HS-27A (cell line): Measurements from ENCODE around the gene PPP1R2B.
"Not testable (repeated sequence)": the region's sequence is repeated elsewhere in the genome, so short reads cannot be mapped to it uniquely, and the experiment has no call there.

Experiments used
- DNase-seq: peaks from one replicate; pipeline ENCODE4 v3.0.0-alpha.2; 2012; ENCODE audit warnings: low read depth, missing footprints

Gene PPP1R2B

GRCh38 chr5:156850206-156850751 is at the start of gene PPP1R2B:
Gene PPP1R2B, plus strand, starts transcription at chr5:156850295. Its CDS starts 268 bp downstream, at chr5:156850563.
- DNase-seq: no peak

GRCh38 chr5:156800929-156801328 is 49.2 kb upstream of the PPP1R2B start:
- DNase-seq: no peak

GRCh38 chr5:156802501-156802900 is 47.6 kb upstream of the PPP1R2B start:
- DNase-seq: no peak

- DNase-seq: no peak
Measured at GRCh38 chr5:156803404-156803803, 46.7 kb upstream of the PPP1R2B start.

DNA sequence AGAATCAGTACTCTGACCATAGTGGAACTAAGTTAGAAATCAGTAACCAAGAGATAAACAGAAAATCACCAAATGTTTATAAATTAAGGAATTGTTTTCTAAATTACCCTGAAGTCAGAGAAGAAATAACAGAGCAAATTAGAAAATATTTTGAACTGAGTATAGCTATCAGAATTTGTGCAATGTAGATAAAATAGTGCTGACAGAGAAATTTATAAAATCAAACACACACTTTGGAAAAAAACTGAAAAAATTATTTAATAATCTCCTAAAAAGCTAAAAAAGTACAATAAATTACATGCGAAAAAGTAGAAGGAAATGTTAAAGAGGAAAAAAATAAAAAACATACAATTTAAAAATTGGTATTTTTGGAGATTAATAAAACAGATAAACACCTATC is 37.1 kb upstream of the PPP1R2B start:
- DNase-seq: no peak

DNA sequence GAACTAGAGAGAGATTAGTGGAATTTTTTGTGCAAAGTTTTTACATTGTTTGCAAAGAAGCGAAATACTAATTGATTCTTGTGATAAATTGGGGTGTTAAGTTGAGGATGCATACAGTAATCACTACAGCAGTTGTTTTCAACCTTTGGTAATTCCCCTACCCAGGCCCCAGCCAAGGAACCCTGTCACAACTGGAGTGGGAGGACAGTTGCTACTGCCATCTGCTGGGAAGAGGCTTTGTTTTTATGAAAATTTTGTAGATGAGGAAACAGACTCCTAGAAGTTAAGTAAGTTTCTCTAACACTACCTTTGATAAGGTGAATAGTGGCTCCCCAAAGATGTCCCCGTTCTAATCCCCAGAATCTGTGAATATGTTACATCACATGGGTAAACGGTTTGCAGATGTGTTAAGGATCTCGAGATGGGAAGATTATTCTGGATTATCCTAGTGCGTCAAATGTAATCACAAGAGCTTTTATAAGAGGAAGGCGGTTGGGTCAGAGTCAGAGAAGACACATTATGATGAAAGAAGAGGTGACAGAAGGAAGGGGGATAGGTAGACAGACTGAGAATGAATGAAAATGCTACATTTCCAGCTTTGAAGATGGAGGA is 34.0 kb upstream of the PPP1R2B start:
- no peak for DNase-seq

DNA sequence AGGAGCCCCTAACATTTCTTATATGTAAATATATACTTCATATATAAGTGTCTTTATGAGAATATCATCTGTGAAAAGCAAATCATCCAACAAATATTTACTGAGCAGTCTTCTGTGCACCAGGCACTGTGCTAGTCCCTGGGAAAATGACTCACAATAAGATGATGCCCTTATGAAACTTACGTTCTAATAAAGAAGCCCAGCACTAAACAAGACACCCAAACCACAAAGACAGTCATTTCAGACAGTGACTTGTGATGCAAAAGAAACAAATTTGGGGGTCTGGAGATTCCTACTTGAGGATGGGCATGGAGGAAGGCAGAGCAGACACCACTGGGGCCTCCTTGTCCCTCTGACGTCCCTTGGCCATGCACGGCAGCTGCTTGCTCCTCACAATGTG is 30.6 kb upstream of the PPP1R2B start:
- no peak for DNase-seq

DNA sequence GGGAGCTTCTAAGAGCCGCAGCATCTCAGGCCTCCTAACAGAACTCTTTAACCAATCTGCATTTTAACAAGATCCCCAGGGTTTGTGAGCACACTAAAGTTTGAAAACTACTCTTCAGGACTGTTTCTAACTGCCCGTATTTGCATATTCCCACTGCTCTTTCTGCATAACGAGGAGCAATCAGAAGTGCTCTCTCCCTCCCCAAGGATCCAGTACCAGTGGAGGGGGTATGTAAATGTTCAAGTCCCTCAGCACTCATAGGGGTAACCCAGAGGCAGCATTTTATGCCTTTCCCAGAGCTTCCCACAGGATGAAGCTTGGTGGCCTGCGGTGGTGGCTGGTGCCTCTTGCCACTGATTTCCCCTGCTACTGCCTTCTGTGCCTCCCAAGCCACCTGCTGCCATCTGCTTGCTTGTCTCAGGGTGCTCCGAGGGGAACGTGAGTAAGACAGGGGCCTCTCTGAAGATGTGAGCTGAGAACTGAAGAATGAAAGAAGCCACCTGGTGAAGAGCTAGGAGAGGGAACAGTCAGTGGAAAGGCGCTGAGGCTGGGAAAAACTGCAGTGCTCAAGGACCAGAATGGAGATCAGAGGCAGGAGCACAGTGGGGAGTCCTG is 30.0 kb upstream of the PPP1R2B start:
- DNase-seq: no peak

- DNase-seq: no peak
Measured at GRCh38 chr5:156824241-156824640, 25.9 kb upstream of the PPP1R2B start.

- DNase-seq: no peak
Measured at GRCh38 chr5:156824800-156825199, 25.3 kb upstream of the PPP1R2B start.

DNA sequence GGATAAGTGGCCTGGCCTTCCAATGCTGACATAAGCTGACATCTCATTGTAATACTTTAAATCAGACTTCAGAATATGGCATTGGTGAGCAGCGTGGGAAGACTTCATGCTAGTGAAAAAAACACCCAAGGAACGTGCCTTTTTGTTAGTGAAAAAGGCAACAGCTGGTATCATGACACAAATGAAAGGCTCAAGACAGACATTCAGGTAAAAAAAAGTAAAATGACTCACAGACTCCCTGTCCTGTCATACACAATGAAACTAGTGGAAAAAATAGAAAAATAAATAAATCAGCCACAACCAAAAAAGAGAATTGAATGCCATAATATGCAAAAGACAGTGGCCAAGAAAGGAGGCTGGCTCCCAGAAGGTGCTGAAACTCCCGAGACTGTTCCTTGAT is 24.4 kb upstream of the PPP1R2B start:
- no peak for DNase-seq

- DNase-seq: no peak
Measured at GRCh38 chr5:156826150-156826549, 23.9 kb upstream of the PPP1R2B start.

GRCh38 chr5:156834916-156835315 is 15.2 kb upstream of the PPP1R2B start:
- DNase-seq: no peak

DNA sequence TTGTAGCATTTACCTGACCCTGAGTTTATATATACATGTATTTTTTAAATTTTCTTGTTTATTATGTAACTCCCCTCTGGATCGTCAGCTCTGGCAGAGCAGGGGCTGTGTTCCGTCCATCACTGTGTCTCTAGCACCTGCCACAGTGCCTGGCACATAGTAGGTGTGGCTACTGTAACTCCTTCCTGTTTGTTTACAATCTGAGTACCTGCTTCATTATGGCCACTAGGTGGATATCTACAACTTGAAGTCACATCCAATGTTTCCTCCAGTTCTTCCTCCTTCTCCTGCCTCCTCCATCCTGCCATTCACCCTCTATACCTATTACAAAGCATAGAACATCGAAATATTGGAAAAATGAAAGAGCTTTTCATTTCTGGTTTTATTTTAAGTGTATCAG is 14.2 kb upstream of the PPP1R2B start:
- no peak for DNase-seq

- DNase-seq: no peak
Measured at GRCh38 chr5:156836846-156837245, 13.2 kb upstream of the PPP1R2B start.

- DNase-seq: no peak
Measured at GRCh38 chr5:156838961-156839360, 11.1 kb upstream of the PPP1R2B start.

GRCh38 chr5:156841737-156842136 is 8.4 kb upstream of the PPP1R2B start:
- DNase-seq: no peak

DNA sequence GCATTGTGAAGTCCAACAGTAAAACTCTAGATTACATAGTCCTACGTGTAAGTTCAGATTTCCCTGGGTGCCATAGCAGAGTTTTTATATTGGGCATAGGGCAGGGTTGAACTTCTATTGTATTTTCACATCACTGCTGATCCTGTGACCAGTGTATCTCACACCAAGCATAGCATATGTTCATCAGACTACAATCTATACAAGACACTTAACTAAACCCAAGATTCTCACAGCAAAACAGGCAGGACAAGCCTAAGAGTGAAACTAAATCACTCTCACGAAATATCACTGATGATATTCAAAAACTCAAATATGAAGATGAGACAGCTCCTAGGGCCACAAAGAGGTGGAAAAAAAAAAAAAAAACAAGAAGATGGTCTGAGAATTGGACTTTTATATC is 3.2 kb upstream of the PPP1R2B start:
- no peak for DNase-seq

- not testable (repeated sequence) for DNase-seq
Measured at GRCh38 chr5:156848447-156848846, 1.6 kb upstream of the PPP1R2B start.

GRCh38 chr5:156851880-156852279 is 1.8 kb downstream of the PPP1R2B start:
- DNase-seq: no peak

DNA sequence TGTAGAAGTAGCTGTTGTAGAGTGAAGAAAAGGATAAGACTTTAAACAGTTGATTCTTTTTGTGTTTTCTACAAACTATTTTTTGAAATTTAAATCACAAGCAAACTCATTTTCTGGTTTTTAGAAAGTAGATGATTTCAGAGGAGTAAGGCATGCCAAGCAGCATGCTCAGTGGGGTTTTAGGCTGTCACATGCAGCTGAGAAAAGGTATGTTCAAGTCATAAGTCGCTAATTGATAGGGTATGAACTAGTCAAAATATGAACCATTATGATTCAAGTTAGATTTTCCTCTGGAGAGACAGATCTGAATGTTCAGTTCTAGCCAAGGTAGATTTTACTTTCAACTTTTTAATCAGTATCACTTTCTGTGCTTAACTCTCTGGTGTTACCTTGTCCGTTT is 3.0 kb downstream of the PPP1R2B start:
- not testable (repeated sequence) for DNase-seq

DNA sequence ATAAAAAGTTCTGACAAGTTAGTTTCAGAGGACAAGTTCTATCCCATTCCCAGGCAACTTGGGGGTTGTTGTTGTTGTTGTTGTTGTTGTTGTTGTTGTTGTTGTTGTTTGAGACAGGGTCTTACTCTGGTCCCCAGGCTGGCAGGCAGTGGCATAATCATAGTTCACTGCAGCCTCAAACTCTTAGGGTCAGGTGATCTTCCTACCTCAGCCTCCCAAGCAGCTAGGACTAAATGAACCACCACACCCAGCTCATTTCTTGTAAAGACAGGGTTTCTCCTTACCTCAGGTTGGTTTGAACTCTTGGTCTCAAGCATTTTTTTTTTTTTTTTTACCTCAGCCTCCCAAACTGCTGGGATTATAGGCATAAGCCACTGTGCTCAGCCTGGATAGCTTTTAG is 15.3 kb downstream of the PPP1R2B start:
- no peak for DNase-seq

DNA sequence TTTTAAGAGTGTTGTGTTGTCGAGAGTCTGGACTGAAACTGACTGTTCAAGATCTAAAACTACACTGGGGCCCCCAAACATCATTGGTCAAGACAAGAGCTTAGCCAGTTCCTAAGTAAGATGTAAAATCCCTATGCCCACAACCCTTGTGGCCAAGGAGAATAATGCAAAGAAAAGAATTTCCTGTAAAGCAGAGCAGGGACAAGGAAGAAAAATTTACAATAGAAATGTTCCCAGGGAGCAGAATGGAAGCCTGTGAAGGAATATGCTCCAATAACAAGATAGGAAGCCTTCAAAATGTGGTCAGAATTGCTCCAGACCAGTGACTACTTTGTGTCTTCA is 20.4 kb downstream of the PPP1R2B start:
- DNase-seq: no peak

DNA sequence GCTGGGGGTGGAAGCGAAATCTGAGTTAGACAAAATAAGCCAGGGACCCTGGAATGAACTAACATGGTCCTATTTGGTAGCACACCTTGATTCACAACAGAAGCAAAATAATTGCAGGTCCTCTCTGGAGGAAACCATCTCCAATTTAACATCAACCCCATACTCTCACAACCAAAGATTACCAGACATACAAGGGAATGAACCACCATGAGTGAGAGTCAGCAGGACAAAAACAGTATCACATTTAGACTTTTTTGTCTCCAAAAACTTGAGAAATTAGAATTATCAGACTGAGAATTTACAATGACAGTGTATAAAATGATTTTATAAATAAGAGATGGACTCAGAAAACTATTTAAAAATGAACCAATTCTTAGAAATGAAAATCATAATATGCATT is 21.1 kb downstream of the PPP1R2B start:
- no peak for DNase-seq
